GM10847 (cell line): Measurements from ENCODE around the gene PIP5KL1.

Experiments used
- POLR2A ChIP-seq: IDR thresholded peaks from 2 replicates; pipeline ENCODE4 v1.6.1; 2011; ENCODE audit not compliant: insufficient read length; ENCODE audit errors: extremely low read depth

The PIP5KL1 gene

DNA sequence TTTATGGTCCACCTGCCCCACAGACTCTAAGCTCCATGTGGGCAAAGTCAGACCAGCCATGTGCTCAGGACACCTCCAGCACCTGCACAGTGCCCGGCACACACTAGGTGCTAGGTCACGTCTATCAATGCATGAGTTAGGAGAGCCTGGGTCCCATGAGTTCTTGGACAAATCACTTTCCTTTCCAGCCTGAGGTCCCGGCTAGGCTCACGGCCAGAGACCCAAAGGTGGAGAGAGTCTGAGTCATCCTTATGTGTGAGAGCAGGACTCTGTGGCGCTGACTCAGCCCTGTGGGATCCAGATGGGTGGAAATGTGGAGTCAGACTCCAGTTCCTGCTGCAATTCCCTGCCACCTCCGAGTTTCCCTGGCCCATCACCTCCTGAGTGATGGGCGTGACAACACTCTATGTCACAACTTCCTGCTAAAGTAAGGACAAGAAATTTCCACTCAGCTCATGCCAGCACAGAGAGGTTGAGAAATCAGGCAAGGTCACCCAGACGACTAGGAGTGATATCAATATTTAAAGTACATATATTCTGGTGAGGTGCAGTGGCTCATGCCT, 11.2 kb downstream of the PIP5KL1 start:
- no peak for TF ChIP-seq POLR2A

DNA sequence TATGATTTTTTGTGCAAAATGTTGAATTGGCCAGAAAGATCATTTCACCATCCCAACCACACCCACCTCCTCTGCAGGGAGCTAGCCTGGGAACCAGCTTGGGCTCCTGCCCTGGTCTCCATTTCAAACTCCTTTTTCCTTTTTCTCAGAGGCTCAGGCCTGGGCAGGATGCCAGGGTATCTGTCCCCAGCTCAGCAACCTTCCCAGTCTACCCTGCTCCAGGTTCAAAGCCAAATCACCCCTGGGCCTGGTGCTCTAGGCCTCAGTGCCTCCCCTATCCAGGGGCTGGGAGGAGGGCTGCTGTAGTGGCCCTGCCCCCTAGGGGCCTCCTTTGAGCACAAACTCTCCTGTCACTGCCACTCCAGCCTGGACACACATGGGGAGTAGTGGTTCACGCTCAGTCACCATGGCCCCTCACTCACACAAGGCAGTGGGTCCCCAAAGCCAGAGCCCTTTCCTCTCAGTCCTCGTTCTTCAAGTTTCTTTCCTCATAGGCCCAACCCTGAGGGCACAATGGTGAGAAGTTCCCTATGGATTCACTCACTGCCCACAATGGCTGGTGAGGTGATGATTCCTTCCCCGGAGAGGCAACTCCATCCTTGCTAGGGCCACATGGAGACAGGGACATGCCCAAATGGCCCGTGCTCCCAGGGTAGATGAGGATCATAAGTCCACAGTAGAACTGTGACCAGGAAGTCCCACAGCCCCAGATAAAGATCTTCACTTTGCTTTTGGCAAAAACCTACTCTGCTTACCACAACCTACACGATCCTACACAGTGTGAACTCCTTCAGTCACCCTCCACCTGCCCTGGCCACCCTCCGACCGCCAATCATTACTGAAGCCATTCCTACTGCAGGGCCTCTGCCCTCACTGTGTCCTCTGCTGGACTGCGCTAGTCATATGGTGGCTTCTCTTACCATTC, 12.1 kb downstream of the PIP5KL1 start:
- no peak for TF ChIP-seq POLR2A

DNA sequence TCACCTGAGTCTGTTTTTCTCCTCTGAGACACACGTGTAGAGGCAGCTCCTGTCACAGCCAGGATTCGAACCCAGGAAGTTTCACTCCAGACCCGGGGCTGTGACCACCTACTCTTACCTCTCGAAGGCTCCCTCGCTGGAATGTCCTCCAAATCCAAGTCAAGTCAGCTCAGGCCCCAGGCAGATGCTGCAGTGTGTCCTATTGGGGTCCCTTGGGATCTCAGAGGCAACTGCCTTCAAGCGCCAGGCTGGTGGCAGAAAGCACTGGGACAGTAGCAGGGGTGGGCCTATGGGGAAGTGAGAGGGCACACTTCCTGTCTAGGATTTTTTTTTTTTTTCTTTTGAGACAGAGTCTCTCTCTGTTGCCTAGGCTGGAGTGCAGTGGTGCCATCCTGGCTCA, 13.0 kb downstream of the PIP5KL1 start:
- no peak for TF ChIP-seq POLR2A

DNA sequence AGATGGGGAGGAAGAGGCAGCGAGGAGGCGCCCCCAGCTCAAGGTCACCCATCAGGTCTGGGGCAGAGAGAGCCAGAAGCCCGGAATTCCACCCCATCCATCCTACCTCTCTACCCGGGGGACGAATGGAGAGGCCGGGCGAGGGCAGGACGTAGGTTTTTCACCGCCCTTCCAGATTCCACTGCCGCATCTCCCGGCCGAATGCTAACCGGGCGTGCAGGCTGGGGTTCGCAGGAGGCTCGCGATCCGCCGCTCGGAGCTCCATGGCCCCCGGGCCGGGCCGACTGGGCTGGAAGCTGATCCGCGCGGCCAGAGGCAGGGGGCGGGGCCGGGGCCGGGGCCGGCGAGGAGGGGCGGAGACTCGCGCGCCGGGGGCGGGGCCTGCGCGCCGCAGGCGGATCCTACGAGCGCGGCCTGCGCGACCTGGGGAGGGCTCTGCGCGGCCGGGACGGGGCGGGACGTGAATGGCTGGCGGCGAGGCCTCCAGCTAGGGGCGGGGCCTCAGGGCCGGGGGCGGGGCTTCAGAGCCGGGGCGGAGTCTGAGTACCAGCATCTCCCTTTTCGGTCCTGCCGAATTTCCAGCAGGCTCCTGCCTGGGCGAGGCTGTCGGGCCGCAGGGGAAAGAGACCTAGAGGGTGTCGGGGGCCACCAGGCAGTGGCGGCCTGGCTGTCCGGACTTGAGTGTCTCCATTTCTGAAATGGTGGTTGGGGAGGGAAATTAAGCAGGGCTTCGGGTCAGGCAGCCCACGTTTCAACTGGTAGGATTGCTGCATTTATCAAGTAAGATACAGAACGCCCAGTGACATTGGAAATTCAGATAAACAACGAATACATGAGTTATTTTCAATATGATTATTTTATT, 13.6 kb downstream of the PIP5KL1 start, which contains the start of gene ST6GALNAC4:
TSS of gene ST6GALNAC4 (minus strand) at position 322 of the 862 bp plus-strand sequence. CDS start 622 bp downstream, outside the sequence.
- peak; percentile 60 for TF ChIP-seq POLR2A

DNA sequence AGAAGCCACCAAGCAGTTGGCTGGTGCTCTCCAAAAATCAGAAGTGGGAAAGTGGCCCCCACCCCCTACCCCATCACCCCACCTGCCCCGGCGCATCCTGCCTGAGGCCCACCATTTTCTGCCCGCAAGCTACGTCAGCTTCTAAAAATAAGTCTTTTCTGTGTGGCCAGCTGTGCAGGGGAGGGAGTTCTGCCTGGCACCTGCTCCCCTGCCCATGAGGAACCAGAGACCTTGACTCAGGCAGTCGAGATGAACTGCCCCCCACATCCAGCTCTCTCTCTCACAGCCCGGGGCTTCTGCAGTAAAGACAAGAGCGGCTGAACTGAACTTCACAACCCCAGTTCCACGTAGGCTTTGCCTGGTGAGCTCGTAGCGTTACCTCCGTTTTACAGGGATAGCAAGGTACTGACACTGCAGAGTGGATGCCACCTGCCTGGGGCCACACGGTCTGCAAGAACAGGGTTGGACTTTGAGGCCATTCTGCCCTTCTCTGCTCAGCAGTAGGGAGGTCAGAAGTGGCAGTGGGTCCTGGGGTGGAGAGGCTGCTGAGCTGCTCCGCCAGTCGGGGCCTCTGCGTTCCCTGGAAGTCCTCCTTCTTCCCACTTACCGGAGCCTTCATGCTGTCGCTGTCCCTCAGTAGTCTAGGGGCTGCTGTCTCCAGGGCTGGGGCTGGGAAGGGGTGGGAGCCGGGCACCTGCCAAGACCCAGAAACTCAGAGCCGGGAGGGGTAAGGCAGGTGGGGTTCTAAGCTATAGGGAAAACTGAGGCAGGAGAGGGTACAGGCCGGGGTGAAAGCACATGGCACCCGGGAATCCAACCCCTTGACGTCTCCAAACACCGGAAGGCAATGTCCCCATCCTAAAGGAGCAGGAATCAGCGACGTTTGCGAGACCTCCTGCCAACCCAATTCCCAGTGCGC, 14.5 kb downstream of the PIP5KL1 start:
- peak; percentile 51 for TF ChIP-seq POLR2A

DNA sequence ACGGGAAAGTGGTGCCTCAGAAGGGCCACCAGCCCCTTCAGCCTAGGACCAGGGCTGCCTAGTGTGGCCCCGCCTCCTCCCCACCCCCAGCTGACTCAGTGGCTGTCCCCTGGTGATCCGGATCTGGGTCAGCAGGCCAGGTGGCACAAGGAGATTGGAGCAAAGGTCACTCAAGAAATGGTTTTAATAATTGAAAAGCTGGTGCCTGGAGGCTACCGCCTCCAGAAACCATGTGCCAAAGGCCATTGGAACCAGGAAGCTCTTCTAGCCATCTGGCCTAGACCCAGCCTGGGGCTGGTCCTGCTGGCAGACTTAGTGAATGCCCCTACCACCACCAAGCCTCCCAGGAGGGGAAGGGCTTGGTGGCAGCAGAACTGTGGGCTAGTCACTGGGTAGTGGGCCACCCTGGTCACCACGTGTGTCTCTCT, 15.2 kb downstream of the PIP5KL1 start:
- TF ChIP-seq POLR2A = no peak

DNA sequence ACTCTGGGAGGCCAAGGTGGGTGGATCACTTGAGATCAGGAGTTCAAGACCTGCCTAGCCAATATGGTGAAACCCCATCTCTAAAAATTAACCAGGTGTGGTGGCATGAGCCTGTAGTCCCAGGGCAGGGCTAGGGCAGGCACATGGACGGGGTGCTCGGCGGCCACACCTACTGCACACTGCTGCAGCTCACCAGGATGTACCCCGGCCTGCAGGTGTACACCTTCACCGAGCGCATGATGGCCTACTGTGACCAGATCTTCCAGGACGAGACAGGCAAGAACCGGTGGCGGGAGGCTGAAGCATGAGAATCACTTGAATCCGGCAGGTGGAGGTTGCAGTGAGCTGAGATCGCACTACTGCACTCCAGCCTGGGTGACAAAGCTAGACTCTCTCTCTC, 16.9 kb downstream of the PIP5KL1 start:
- no peak for TF ChIP-seq POLR2A

DNA sequence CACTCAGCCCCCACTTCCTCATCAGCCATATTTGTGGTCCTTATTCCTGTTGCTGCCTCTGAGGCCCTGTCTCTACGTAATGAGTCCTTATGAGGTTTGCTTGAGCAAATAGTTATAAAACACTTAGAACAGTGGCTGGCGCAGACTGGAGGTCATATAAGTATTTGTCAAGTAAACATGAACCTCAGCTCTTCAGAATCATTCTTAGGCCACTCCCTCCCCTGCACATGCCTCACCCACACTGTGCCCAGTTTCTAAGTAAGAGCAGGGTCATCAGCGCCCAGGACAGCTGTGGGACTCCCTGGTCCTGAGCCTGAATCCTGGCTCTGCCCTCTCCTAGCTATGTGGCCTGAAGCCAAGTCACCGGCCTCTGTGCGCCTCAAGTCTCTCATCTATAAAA, 17.7 kb downstream of the PIP5KL1 start:
- no peak for TF ChIP-seq POLR2A

DNA sequence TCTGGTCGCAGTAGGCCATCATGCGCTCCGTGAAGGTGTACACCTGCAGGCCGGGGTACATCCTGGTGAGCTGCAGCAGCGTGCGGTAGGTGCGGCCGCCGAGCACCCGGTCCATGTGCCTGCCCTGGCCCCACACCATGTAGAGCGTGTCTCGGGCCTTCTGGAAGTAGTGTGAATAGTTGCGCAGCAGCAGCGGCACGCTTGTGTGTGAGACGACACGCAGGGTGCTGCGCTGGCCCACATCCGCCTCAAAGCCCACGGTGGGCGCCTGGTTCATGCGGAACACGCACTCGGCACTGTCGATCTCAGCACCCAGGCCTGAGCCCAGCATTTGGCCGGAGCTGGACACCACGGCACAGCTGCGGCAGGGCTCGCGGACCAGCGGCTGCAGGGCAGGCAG, 18.3 kb downstream of the PIP5KL1 start:
- no peak for TF ChIP-seq POLR2A

DNA sequence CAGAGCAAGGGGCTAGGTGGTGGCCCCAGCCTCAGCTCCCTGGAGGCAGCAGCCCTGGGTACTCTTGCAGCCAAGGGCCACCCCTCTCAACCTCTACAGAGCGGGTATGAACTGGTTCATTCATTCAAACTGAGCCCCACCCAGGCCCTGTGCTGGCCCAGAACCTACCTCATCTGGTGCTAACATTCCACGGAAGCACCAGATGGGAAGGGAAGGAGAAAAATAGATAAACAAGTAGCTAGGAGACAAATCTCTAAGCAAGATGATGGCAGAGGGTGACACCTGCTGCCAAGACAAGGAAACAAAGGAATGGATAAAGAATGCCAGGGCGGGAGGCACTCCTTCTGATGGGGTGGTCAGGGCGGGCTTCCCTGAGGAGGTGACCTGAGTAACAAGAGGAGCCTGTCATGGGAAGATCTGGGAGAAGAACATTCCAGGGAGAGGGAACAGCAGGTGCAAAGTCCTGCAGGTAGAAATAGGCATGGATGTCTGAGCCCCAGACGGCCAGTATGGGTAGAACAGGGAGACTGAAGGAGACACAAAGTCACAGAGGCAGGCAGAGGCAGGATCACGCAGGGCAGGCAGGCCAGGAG, 19.9 kb downstream of the PIP5KL1 start:
- TF ChIP-seq POLR2A = no peak

DNA sequence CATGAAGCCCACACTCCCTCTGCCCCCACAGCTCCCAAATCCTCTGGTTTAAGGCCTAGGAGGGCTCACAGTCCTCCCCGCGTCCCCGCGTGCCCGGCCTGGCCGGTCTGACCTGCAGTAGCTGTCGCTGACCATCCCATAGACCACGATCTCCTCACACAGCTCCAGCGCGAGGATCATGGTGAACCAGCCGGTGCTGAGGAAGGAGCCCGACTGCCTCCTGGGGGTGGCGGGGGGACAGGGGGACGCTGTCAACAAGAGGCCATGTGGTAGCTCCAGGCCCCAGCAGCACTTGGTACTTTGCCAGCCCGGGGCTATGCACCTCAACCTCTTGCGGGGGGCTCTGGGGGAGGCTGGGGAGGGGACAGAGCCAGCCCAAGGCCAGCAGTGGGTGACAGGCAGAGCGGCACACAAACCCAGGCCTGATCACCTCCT, 20.7 kb downstream of the PIP5KL1 start:
- TF ChIP-seq POLR2A = no peak

DNA sequence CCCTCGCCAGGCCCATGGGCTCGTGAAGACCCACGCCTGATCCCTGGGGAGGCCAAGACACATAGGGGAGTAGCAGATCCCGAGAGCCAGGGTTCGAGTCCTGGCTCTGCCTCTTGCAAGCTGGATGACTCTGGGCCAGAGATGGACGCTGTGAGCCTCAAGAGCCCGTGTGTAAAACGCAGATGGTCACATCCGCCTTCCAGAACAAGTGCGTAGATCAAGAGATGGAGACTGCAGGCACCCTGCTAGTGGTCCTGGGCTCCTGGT, 22.0 kb downstream of the PIP5KL1 start:
- TF ChIP-seq POLR2A = no peak

DNA sequence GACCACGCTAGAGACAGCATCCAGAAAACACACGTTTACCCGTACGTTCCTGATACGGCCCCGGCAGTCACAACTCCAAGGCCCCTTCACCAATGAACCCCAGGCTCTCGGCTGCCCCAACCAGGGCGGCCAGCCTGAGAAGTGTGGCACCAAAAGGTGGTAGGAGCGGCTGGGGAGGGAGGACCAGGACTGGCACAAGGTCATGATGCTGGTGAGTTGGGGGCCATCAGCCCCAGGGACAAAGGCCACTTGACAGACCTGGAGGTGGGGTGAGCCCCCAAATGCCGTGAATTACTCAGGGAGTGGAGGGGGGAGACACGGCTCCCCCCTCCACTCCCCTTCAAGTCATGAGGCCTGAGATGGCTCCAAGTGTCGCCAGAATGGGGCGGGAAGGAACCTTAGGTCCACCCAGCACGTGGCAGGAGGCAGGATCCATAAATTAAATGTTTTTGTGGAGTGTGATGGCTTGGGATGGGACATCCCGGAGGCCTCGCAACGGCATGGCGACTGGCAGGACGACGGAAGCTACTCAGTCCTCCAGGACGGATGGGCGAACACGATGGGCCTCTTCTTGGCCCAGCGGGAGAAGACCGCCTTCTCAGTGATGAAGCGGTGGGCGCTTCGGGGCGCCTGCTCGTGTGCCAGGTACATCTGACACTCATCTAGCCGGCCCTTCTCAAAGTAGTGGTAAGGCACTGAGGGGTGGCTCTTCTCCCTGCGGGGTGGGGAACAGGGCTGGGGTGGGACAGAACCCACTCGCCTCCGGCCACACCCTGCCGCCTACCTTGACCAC, 22.5 kb downstream of the PIP5KL1 start:
- TF ChIP-seq POLR2A = no peak
